A549 (cell line): Measurements from ENCODE around the gene RUNX2. TPM values are rescaled to one million over a fixed set of nuclear protein-coding genes. Genes with fewer than 3 reads are reported as not detected.

Experiments used
- ATAC-seq, 2 experiments: fragments of 200-7000 bp in 1 of 2; fragments of >200 bp in 1 of 2; cut with Nextera tagmentation in 1 of 2; cut with Tn5 transposase in 1 of 2; 3 replicates each; pipeline versions ENCODE4 v1.8.0 to v1.9.1; 2018 to 2020; ENCODE audit warnings: mild to moderate bottlenecking in 1 of 2, moderate library complexity in 1 of 2
- CTCF ChIA-PET: fragments of 300-600 bp; sonication (Branson Sonifier 250); formaldehyde crosslinking; extraction: SDS; loops from one replicate; lab custom pipeline; 2021; ENCODE audit warnings: antibody characterized with exemption, inconsistent platforms; lab: Yijun Ruan, JAX
- POLR2A ChIA-PET: fragments of 350-600 bp; formaldehyde crosslinking; extraction: SDS; loops from one replicate; lab custom pipeline; 2021; ENCODE audit warnings: antibody characterized with exemption, inconsistent platforms; lab: Yijun Ruan, JAX
- DNase-seq, 2 experiments: peaks; one replicate each; pipeline versions ENCODE4 v3.0.0 to v3.0.0-alpha.2; 2011 to 2016; ENCODE audit warnings: low read depth in 1 of 2, low spot score in 1 of 2
- FAIRE-seq: peaks from 2 replicates; lab custom pipeline; 2011; peaks lifted over from hg19 to GRCh38; lab: Jason Lieb, UNC
- H3K27ac ChIP-seq, 2 experiments: fragments of >200 bp; sonication (Bioruptor Twin); formaldehyde crosslinking; 3 replicates each; pipeline ENCODE4 v1.5.1; 2016 to 2017
- H3K4me1 ChIP-seq: fragments of >200 bp; sonication (Bioruptor Twin); formaldehyde crosslinking; 3 replicates; pipeline ENCODE4 v1.6.1; 2016
- H3K4me2 ChIP-seq: fragments of >200 bp; sonication (Bioruptor Twin); formaldehyde crosslinking; 3 replicates; pipeline ENCODE4 v1.6.1; 2016
- H3K4me3 ChIP-seq: fragments of >200 bp; sonication (Bioruptor Twin); formaldehyde crosslinking; 3 replicates; pipeline ENCODE4 v1.5.1; 2016
- H3K9me3 ChIP-seq: fragments of >200 bp; sonication (Bioruptor Twin); formaldehyde crosslinking; 3 replicates; pipeline ENCODE4 v1.6.1; 2016
- BHLHE40 ChIP-seq: IDR thresholded peaks from 2 replicates; pipeline ENCODE4 v1.6.1; 2012; ENCODE audit warnings: low read depth, low read length, inconsistent platforms
- CBX2 ChIP-seq: fragments of 200-600 bp; sonication (generic); IDR thresholded peaks from 2 replicates; pipeline ENCODE4 v1.6.1; 2016; ENCODE audit warnings: low read depth, mild to moderate bottlenecking, borderline replicate concordance
- CBX8 ChIP-seq: fragments of 200-600 bp; sonication (generic); IDR thresholded peaks from 2 replicates; pipeline ENCODE4 v1.6.1; 2016
- CEBPB ChIP-seq, 2 experiments: fragments of >200 bp in 1 of 2; sonication (Bioruptor Twin) in 1 of 2; formaldehyde crosslinking in 1 of 2; IDR thresholded peaks; 2 replicates each; pipeline ENCODE4 v1.6.1; 2012 to 2016
- CTCF ChIP-seq: fragments of >200 bp; sonication (Bioruptor Twin); formaldehyde crosslinking; IDR thresholded peaks from 3 replicates; pipeline ENCODE4 v1.5.1; 2016
- E2F6 ChIP-seq: IDR thresholded peaks from 2 replicates; pipeline ENCODE4 v1.6.1; 2012; ENCODE audit warnings: low read depth, borderline replicate concordance
- EHF ChIP-seq: fragments of 250-450 bp; sonication (Bioruptor Pico); IDR thresholded peaks from 2 replicates; pipeline ENCODE4 v1.5.0; 2020; ENCODE audit warnings: mild to moderate bottlenecking
- EHMT2 ChIP-seq: fragments of 200-600 bp; sonication (generic); IDR thresholded peaks from 2 replicates; pipeline ENCODE4 v1.6.1; 2016; ENCODE audit warnings: antibody characterized with exemption, low read depth, mild to moderate bottlenecking, moderate library complexity
- EP300 ChIP-seq, 2 experiments: fragments of >200 bp; sonication (Bioruptor Twin); formaldehyde crosslinking; IDR thresholded peaks; 2 replicates in 1 of 2; 3 replicates in 1 of 2; pipeline ENCODE4 v1.6.1; 2016 to 2017
- FOSL2 ChIP-seq, 2 experiments: fragments of 450-650 bp in 1 of 2; fragments of >200 bp in 1 of 2; sonication (Bioruptor Twin) in 1 of 2; formaldehyde crosslinking; IDR thresholded peaks; 2 replicates each; pipeline versions ENCODE4 v1.5.0 to v1.6.1; 2016 to 2020; ENCODE audit warnings: mild to moderate bottlenecking in 1 of 2, moderate library complexity in 1 of 2
- FOXS1 ChIP-seq: fragments of 250-450 bp; sonication (Bioruptor Pico); IDR thresholded peaks from 2 replicates; pipeline ENCODE4 v1.5.0; 2020; ENCODE audit warnings: mild to moderate bottlenecking, moderate library complexity
- HEYL ChIP-seq: fragments of 250-450 bp; sonication (Bioruptor Pico); IDR thresholded peaks from 2 replicates; pipeline ENCODE4 v1.8.0; 2021; ENCODE audit warnings: mild to moderate bottlenecking, moderate library complexity
- MAFK ChIP-seq: fragments of 450-650 bp; IDR thresholded peaks from 2 replicates; pipeline ENCODE4 v1.6.1; 2014; ENCODE audit not compliant: partially characterized antibody
- MAZ ChIP-seq: fragments of 150-350 bp; IDR thresholded peaks from 2 replicates; pipeline ENCODE4 v1.6.1; 2014; ENCODE audit warnings: antibody characterized with exemption, low read depth, low read length, borderline replicate concordance
- MYC ChIP-seq: IDR thresholded peaks from 2 replicates; pipeline ENCODE4 v1.6.1; 2012; ENCODE audit warnings: mild to moderate bottlenecking, inconsistent platforms, low read length, improper control_type of control experiment, borderline replicate concordance
- NFE2L2 ChIP-seq: fragments of 150-350 bp; conservative IDR thresholded peaks from 2 replicates; pipeline ENCODE4 v1.6.1; 2014; ENCODE audit warnings: low read length
- NPAS2 ChIP-seq: fragments of 250-450 bp; sonication (Bioruptor Pico); IDR thresholded peaks from 2 replicates; pipeline ENCODE4 v1.8.0; 2022; ENCODE audit warnings: mild to moderate bottlenecking, moderate library complexity, borderline replicate concordance
- POLR2A ChIP-seq: IDR thresholded peaks from 2 replicates; pipeline ENCODE4 v1.6.1; 2012; ENCODE audit warnings: mild to moderate bottlenecking, low read length
- POLR2AphosphoS2 ChIP-seq: conservative IDR thresholded peaks from 2 replicates; pipeline ENCODE4 v1.6.1; 2012; ENCODE audit warnings: low read length, improper control_type of control experiment, inconsistent platforms
- RAD21 ChIP-seq, 2 experiments: fragments of >200 bp in 1 of 2; sonication (Bioruptor Twin) in 1 of 2; formaldehyde crosslinking in 1 of 2; IDR thresholded peaks in 1 of 2; conservative IDR thresholded peaks in 1 of 2; 2 replicates in 1 of 2; 3 replicates in 1 of 2; pipeline ENCODE4 v1.6.1; 2012 to 2018; ENCODE audit warnings: inconsistent platforms in 1 of 2
- RCOR1 ChIP-seq: fragments of 150-350 bp; IDR thresholded peaks from 2 replicates; pipeline ENCODE4 v1.6.1; 2014; ENCODE audit warnings: antibody characterized with exemption, low read length, low read depth
- REST ChIP-seq: fragments of 200-600 bp; sonication (generic); IDR thresholded peaks from 2 replicates; pipeline ENCODE4 v1.6.1; 2016; ENCODE audit warnings: antibody characterized with exemption, mild to moderate bottlenecking, moderate library complexity
- SMC3 ChIP-seq: fragments of >200 bp; sonication (Bioruptor Twin); formaldehyde crosslinking; IDR thresholded peaks from 3 replicates; pipeline ENCODE4 v1.6.1; 2018; ENCODE audit warnings: inconsistent platforms
- USF2 ChIP-seq: fragments of 450-650 bp; IDR thresholded peaks from 2 replicates; pipeline ENCODE4 v1.6.1; 2014; ENCODE audit warnings: antibody characterized with exemption
- ZNF302 ChIP-seq: fragments of 250-450 bp; sonication (Bioruptor Pico); IDR thresholded peaks from 2 replicates; pipeline ENCODE4 v1.9.0; 2021; ENCODE audit warnings: inconsistent platforms, mild to moderate bottlenecking, moderate library complexity
- ZSCAN20 ChIP-seq: fragments of 250-450 bp; sonication (Bioruptor Pico); IDR thresholded peaks from 2 replicates; pipeline ENCODE4 v1.8.0; 2022; ENCODE audit warnings: mild to moderate bottlenecking, moderate library complexity
- WGBS: methylation state at CpG from one replicate; pipeline ENCODE4 v1.1.6; 2017; ENCODE audit errors: missing lambda C conversion rate; 5-methylcytosine and 5-hydroxymethylcytosine counted together
- polyA plus RNA-seq, 4 experiments: library from polyadenylated mRNA; depleted of rRNA in 3 of 4; stranded (reverse); fragments of >200 nt; fragmentation: RNase III in 1 of 4; extraction: RNeasy Plus Mini Kit Qiagen cat#74134 plus additional on column Dnase treatment in 1 of 4; gene quantifications; 2 replicates in 3 of 4; 3 replicates in 1 of 4; pipeline ENCODE4 v1.2.3, GENCODE V29; 2011 to 2017

Gene RUNX2
- polyA plus RNA-seq, 2 of the 4 experiments (the other 2 are of a cell fraction) = 0.13 to 0.83 TPM

GRCh38 chr6:45387236-45387635 lies 59.1 kb downstream of the RUNX2 start:
- no peak for ATAC-seq
- POLR2A ChIA-PET = no interaction called here
- H3K4me2 ChIP-seq = no peak overlapping the region

GRCh38 chr6:45388328-45388727 lies 60.2 kb downstream of the RUNX2 start:
- CTCF ChIA-PET = interaction anchor here (1.2 kb wide), 1 partner anchor 326 kb away, joined by 3 read pairs; no protein-coding TSS in a partner anchor
- H3K4me2 ChIP-seq = no peak overlapping the region
- no peaks in the 10 kb centered on the region for H3K4me1 ChIP-seq
- no peak for ATAC-seq
- H3K27ac ChIP-seq = no peak overlapping the region
- FAIRE-seq = no peak
- TF ChIP-seq EP300 (IDR thresholded peaks at IDR 0.05) (no peak), REST (no peak), POLR2AphosphoS2 (no peak), EHMT2 (no peak), E2F6 (no peak), MYC (no peak), FOXS1 (CRISPR knock-in tag) (no peak), MAZ (no peak), MAFK (no peak), POLR2A (no peak), NPAS2 (CRISPR knock-in tag) (no peak), CBX8 (no peak), BHLHE40 (no peak), HEYL (CRISPR knock-in tag) (no peak), RCOR1 (no peak), USF2 (no peak), ZNF302 (no peak), RAD21 (conservative IDR thresholded peaks at IDR 0.05 in 1 of 2, IDR thresholded peaks at IDR 0.05 in 1 of 2) (no peak)
- WGBS = 58% methylated on average over 3 of the region's 3 CpGs
- POLR2A ChIA-PET = no interaction called here
- no peaks in the 10 kb centered on the region for H3K9me3 ChIP-seq
- no peak for DNase-seq
- H3K4me3 ChIP-seq = no peak overlapping the region

More at GRCh38 chr6:45387236-45387635, 59.1 kb downstream of the RUNX2 start:
- no peaks in the 10 kb centered on the region for H3K4me1 ChIP-seq
- WGBS = 83% methylated on average over 5 of the region's 5 CpGs
- no peak for FAIRE-seq
- TF ChIP-seq SMC3 = no peak
- TF ChIP-seq CEBPB (IDR thresholded peaks at IDR 0.05) = no peak
- no peak for TF ChIP-seq FOSL2 (IDR thresholded peaks at IDR 0.05)
- no peak for TF ChIP-seq FOSL2 (CRISPR knock-in tag; IDR thresholded peaks at IDR 0.05)
- TF ChIP-seq ZNF302 = no peak
- TF ChIP-seq CTCF = no peak
- TF ChIP-seq USF2 = no peak
- TF ChIP-seq MAFK = no peak
- TF ChIP-seq EHF (CRISPR knock-in tag) = no peak
- no peak for TF ChIP-seq CBX2
- TF ChIP-seq NFE2L2 = no peak
- no peak for TF ChIP-seq ZSCAN20 (CRISPR knock-in tag)
- no peak overlapping the region for H3K4me3 ChIP-seq
- CTCF ChIA-PET = interaction anchor here (0.7 to 1.3 kb wide), 3 partner anchors 35 to 732 kb away, joined by 3 to 4 read pairs (median 3); no protein-coding TSS in a partner anchor
- H3K9me3 ChIP-seq = no peaks in the 10 kb centered on the region
- no peak for DNase-seq
- H3K27ac ChIP-seq = no peak overlapping the region
